GM21423 (cell line): Measurements from ENCODE around the gene MTR.

ENCODE experiments used
- ATAC-seq: cut with Tn5 transposase; IDR thresholded peaks from one replicate; pipeline ENCODE4 v1.9.1; 2021; ENCODE audit warnings: mild to moderate bottlenecking, moderate library complexity; ENCODE audit not compliant: unreplicated experiment

Gene MTR

DNA sequence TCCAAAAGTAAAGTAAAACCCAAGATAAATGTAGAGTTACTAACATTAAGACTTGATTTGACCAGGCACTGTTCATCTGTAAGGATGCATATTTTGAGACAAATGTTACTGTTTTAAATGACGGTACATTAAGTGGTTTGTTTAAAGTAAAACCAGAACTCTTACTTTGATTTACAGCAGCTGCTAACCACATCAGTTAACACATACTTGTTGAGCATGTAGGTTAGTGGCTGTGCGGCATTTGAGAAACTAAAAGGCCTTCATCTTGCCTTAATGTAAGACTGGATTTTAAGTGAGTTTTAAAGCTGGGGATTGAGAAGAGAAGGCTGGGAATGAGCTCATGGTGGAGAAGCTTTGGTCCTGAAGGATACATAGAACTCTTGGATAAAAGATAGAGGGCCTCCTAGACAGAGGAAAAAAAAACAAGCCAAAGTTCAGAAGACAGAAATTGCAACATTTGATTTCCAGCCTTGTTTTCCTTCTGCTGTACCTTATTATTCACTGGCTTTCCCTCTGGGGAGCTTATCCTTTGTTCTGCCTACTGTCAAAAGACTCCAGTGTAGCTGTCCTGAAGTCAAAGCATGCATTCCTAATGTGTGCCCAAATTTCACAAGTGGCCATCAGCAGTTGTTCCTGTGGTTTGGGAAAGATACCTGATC lies 66.6 kb downstream of the MTR start:
- ATAC-seq, result no peak

DNA sequence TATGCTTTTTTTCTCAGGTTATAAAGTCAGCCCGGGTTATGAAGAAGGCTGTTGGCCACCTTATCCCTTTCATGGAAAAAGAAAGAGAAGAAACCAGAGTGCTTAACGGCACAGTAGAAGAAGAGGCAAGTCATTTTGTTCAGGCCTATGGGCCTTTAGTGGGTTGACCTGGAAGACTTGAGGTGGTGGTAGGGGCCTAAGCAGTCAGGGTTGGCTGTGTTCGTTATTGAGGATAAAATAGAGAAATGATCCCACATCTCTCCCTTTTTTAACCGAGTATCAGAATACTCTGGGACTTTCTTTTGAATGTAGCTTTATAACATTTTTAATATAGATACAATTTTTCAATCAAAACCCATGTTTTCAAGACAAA lies 67.1 kb downstream of the MTR start:
- ATAC-seq, result no peak

DNA sequence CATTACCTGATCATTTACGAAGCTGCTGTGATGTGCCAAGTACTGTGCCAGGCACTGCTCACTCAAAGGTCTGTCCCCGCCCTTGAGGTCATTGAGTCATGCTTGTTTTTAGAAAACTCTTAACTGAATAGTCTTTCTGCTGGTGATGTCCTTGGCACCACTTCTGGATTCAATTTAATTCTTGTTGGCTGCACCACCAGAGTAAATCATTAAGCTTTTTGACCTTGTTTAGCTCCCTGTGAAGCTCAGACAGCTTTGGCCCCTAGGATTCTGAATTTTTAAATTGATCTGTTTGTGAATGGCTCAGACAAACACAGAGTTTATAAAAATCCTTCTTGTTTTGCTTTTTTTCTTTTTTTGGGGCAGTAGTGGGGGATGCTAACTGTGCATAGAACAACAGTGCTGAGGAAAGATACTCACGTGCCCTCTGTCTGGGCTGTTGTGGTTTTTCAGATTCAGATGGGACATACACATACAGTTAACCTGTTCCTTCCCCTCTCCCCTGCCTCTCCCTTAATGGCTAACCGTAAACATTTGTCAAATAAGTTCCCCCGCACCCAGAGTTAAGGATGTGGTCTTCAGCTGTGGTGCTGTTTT lies 67.6 kb downstream of the MTR start:
- no peak for ATAC-seq

DNA sequence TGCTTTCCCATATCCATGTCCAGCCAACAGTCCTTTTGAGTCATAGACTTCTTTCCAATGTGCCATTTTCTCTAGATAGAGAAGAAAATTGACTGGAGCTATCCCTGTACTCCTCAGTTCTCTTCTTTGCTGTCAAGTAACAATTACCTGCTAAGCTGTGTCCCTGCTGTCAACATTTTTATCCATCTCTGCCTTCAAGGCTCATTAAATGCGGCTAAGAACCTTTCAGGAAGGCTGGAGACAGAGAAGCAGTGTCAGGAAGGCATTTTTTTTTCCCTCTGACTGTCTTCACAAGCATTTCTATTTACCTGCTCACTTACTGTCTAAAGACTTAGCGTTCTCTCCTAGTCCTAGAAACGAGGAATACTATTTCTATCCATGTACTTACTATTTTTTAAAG lies 69.1 kb downstream of the MTR start:
- ATAC-seq, result no peak

DNA sequence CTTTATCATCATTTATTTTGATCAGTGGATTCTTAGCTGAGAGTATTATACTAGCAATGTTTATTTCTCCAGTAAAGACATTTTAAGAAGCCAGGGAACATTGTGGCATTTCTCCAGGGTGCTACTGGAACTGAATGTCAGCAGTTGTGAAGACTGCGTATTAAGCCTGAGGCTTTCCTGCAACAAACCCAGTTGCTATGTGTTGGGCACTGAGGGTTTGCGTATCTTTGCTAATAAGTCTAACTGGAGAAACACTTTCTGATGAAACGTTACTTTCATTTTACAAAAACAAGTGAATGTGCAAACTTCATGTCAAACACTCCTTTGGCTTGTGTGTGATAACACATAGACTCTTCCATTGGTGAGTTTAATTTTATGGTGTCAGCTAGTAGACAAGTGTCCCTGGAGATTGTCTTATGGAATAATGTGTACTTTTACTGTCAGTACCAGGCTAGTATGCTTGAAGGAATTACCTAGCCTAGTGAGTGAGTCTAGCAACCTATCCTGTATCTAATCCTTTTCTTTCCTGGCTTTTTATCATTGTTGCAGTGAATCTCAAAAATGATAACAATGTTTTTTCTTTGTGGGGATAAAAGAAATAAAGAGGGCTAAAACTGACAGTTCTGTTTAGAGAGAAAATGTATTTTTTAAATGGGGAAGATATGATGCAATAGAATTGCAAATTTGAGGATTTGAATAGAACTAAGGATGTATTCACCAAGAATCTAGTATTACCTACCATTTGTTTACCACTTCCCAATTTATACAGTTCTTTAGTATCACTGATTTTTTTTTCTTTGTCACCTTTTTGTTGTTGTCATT lies 70.1 kb downstream of the MTR start:
- no peak for ATAC-seq

DNA sequence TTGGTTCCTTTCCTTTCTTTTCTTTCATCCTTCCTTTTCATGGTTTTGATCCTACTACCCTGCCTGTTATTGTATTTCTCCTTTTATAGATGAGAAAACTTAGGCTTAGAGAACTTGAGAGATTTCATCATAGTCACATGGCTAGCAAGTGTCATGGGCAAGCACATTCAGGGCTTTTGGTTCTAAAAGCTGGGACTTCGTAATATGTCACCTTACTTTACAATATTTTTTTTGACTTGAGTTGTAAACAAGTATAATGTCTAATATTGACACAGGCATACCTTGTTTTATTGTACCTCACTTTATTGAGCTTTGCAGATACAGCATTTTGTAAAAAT lies 70.7 kb downstream of the MTR start:
- ATAC-seq, result no peak

DNA sequence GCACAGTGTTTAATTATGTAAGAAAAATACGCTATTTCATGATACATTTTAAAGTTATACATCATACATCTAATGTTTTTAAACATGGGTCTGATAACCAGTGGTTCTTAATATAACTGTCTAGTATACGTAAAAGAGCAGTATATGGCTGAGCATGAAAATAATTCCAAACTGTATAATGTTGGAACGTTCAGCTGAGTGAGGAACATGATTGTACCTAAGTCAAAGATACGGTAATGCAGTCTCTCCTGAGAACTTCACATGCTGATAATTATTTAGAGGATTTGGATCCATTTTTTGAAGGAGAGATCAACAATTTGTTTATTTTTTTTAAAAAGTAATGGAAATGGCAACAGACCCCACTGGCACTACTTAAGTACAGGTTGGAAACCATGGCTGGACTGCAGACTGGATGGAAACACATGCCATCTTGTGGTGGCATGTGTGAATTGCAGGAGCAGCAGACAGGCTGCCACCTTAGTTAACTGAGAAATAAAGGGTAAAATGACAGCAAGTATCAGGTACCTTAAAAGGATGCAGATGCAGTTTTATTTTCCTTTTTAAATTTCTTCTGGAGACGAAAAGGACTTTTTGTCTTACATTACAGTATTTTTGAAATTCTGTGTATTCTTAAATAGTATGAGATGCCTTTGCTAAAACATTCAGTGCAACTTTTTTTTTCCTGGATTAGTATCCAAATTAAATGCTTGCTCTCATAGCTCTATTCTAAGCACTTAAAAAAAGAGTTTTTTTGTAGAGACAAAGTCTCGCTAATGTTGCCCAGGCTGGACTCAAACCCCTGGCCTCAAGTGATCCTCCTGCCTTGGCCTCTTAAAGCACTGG lies 73.8 kb downstream of the MTR start:
- no peak for ATAC-seq

DNA sequence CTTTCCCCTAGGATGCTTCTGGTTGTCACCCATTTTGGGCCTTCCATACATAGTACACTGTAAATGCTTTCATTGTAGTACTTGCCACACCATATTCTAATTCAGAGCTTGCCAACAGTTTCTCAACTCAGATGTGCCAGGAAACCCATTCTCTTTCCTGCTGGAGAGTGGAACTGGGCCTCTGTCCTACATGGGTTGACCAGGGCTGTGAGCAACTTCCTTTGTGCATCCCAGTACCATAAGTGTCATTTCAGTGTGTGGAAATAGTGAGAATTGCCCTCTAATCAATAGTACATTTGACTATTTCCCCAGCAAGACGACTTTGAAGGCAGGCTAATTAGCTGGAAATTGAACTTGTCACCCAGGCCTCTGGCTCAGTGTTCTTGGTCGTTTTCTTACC lies 74.8 kb downstream of the MTR start:
- ATAC-seq, result no peak

DNA sequence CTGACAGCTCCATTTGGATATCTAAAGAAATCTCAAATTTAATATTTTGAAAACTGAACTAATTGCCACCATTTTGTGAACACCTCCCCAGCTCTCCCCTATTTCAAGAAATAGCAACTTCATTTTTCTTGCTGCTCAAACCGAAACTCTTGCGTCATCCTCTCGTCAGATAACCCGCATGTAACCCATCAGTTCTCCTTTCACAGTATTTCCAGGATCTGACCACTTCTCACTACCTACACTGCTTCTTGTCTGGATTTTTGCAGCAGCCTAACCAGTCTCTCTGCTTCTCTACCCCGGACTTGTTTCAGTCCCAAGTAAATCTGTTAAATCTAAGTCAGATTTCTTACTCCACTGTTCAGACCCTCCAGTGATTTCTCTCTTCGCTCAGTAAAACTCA lies 75.6 kb downstream of the MTR start:
- ATAC-seq, result no peak

DNA sequence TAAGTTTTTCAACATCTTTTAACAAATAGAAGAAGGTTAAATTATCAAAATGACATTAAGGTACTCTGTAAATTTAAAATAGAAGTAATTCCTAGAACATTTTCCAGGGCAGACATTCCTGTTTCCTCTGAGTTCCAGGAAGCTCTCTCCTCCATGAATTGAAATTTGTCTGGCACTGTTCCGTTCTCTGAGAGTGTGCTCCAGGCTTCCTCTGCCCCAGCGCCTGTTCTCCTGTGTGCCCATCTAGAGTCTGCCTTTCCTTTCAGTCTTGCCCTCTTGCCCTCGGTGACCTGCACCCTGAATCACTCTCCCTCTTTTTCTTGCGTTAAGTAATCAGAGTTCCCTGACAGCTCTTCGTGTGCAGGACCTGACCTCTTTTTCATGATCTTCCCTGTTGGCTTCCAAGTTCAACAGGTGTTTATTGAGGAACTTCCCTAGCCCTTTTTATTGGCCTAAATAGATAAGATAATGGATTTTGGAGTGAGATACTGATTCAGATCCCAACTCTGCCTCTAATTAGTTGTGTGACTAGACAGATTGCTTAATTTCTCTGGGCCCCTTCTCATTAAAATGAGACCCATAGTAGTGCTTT lies 77.1 kb downstream of the MTR start:
- ATAC-seq, result no peak

DNA sequence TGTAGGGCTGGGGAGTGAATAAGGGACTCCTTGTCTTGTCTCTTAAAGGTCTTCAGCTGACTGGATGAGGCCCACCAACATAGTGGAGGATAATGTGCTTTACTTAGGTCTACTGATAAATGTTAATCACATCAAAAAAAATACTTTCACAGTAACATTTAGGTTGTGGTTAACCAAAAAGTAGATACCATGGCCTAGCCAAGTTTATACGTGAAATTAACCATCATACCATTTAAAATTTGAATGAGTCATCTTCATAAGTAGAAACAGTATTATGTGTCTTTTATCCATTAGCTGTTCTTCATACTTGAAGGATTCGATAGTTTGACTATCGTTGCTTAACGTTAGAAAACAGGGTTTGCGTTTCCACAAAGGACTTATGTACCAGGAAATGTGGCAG lies 80.9 kb downstream of the MTR start:
- no peak for ATAC-seq

DNA sequence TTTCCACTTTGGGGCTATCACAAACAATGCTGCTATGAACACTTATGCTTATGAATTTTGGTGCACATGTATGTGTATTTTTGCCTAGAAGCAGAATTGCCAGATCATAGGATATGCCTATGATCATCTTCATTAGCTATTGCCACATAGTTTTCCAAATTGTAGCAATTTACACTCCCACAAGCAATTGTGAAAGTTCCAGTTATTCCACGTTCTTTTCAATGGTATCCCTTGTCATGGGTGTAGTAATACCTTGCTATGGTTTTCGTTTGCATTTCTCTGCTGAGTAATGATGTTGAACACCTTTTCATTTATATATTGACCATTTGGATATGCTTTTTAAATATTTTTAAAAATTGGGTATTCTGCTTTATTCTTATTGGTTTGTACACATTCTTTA lies 82.6 kb downstream of the MTR start:
- no peak for ATAC-seq

DNA sequence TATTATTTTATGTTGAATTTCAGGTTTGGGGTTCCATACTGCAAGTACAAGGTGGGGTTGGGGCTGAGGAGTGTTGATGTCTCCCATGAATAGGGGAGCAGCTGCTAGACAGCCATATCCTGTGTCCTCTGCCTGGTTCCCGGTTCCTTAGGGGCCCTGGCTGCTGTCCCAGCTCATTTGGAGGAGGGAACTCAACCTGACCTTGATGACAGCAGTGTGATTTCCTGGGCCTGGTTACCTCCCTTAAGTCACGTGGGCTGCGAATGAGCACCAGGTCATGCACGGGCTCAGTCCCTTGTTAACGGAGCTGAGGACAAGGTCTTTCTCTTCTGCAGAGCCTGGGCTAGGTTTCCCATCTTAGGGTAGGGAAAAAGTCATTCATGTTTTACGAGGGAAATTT lies 85.1 kb downstream of the MTR start:
- ATAC-seq, result no peak

DNA sequence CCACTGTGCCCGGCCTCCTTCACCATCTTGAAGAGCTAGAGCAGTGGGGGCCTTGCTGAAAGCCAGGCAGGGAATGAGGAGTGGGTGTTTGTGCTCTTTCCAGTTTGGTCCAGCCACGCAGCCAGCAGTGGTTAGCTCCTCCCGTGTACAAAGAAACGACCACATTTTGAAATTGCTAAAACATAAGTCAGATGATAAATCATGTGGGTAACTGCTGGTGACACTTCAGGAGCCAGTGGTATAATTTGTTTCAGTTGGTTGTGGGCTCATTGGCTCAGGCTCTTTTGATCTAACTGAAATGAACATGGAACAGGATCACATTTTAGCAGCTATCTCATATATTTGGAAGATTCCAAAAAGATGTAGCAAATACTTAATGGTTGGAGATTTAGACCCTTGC lies 87.6 kb downstream of the MTR start:
- ATAC-seq, result no peak

DNA sequence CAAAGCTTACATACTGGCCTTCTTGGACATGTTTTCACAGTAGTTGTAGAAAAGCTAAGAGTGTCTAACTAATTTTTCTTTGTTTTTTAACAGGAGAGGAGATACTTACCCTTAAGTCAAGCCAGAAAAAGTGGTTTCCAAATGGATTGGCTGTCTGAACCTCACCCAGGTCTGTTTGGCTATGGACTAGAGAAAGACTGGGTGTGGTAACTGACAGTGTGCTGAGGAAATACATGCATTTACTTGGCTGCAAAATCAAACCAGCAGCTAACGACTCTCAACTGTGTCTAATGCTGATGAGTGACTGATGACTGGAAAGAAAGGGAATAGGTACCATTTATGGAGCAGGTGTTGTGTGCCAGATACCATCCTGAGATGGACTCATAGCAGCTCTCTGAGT lies 91.1 kb downstream of the MTR start:
- no peak for ATAC-seq

DNA sequence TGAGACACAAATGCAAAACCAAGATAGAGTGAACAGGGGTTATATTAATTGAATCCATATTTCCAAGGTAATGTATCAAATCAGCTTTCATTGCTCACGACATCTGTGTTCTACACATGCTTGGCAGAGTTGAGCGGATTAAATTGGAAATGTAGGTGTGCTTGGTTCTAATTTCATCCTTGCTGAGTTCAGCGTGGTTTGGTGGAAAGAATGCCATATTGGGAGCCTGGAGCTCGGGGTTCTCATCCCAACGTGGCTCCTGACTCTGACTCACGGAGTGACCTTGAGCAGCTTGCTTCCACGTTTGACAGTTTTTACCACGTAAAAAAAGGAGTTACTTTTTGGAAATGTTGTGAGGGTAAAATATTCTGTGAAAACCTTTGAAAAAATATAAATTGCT lies 92.0 kb downstream of the MTR start:
- ATAC-seq, result no peak

DNA sequence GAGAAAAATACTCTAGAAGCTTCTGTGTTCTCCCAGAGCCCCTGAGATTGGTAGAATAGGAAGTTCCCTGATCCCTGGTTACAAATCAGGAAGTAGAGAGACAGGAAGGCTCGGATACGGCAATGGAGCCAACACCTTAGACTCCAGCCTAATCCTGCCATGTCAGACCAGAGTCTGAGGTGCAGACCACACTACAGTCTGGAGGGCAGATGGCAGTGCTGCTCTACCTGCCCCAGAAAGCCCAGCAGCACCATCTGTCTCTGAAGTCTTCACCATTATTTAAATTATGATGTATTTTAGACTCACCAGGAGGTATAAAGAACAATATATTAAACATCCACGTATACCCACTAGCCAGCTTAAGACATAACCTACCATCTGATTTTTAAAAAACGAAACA lies 93.0 kb downstream of the MTR start:
- no peak for ATAC-seq

DNA sequence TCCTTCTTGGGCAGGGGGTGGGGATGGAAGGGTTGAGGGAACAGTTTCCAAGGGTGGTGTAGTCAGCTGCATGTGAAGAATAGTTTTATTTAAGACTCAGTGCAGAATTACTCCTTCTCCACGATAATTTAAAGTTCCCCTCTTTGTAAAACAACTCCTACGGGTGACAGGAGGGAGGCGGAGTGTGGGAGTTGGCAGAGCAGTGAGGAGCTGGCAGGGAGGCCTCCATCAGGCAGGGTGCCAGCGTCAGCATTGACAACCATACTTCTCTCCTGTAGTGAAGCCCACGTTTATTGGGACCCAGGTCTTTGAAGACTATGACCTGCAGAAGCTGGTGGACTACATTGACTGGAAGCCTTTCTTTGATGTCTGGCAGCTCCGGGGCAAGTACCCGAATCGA lies 93.8 kb downstream of the MTR start:
- ATAC-seq, result no peak

DNA sequence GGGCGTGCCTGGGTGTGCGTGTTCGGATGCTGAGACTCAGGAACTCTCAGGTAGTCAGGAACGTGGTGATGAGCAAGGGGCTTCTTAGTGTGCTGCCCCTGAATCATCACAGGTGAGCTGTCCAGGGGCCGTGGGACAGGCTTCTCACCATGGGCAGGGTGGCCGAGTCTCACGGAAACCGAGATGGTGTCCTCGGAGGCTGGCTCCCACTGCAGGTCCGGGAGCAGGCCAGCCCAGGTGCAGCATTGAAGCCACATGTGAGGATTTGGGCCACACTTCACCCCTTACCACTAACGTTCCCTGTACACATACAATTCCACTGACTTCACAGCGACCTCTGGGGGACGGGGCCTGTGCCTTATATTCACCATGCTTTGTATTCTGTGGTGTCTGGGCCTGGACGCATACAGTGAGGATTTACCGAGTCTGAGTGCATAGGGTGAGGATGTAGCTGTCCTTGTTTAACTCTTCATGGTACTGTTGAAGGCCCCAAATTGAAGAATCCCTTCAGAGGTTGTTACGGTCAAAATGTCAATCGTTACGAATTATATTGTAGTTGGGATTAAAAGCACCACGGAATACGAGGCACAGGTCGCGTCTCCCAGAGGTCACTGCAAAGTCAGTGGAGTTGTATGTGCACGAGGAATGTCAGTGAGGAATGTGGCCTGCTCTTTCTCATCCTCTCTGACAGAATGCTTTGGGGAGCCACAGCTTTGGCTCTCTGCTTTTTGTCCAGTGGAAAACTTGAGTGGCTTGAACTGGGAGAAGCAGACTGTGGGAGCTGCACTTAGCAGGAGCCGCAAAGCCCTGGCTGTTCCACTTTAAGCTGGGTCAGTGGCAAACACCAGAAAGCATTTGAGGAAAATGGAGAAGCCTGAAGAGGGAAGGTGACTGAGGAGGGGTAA lies 95.3 kb downstream of the MTR start:
- no peak for ATAC-seq
